Stimulated activated CD8-positive, alpha-beta memory T cell treated with anti-CD3 and anti-CD28 coated beads, Interleukin-7, amount 100 ng/mL, for 4 hours (primary cell): Measurements from ENCODE around the gene TMEM108.

Source experiments
- DNase-seq, 2 donors: peaks; one replicate each; pipeline ENCODE4 v3.0.0-alpha.2; 2020; ENCODE audit warnings: low read depth in 2 of 2

The TMEM108 gene

DNA sequence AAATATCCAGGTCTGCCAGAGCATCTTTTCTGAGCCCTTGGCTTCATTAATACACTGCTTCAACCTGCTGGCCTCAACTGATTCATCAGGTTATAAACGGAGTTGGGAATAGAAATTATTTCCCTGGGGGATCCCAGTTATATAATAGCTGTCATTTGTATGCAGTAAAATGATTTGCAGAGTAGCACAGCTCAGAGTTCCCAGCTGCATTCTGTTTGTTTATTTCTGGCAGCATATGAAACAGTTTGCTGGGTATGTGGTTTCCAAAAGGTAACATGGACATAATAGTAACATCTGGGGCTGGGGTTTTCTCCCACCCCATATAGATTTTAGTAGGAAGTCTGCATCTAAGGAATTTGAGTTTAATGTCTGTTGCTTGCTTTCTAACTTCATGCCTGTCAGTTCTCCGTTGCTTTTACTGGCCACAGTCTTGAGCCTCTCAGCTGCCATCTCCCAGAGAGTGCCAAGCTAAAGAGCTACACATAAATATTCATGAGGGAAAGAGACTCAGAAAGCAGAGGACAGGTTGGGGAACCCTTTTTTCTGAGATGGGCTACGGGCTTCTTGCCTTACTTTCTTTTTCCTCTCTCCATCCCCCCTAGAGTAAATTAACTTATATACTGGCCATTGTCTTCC, 124.6 kb downstream of the TMEM108 start:
- DNase-seq, result no peak

DNA sequence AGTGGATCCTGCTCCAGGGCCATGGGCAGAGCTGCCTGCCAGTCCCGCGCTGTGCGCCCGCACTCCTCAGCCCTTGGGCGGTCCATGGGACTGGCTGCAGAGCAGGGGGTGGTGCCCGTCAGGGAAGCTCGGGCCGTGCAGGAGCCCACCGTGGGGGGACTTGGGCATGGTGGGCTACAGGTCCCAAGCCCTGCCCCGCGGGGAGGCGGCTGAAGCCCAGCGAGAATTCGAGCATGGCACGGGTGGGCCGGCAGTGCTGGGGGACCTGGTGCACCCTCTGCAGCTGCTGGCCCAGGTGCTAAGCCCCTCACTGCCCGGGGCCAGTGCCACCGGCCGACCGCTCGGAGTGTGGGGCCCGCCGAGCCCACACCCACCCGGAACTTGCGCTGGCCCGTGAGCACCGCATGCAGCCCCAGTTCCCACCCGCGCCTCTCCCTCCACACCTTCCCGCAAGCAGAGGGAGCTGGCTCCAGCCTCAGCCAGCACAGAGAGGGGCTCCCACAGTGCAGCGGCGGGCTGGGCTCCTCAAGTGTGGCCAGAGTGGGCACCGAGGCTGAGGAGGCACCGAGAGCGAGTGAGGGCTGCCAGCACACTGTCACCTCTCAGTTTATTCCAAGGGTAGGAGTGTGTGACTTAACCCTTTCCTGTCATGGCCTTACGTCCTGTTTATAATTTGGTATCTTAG, 129.3 kb downstream of the TMEM108 start:
- DNase-seq, result no peak

DNA sequence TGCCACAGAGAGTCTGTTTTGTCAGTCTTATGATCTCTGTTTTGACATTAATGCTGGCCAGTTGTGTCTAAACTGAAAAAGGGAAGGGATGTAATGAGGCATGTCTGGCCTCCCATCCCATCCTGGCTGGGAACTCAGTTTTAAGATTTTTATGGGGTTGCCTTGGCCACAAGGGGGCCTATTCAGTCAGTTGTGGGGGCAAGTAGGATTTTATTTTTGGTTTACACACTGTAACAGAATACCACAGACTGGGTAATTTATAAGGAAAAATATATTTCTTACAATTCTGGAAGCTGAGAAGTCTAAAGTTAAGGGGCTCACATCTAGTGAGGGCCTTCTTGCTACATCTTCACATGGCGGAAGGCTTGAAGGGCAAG, 129.8 kb downstream of the TMEM108 start:
- no peak for DNase-seq

DNA sequence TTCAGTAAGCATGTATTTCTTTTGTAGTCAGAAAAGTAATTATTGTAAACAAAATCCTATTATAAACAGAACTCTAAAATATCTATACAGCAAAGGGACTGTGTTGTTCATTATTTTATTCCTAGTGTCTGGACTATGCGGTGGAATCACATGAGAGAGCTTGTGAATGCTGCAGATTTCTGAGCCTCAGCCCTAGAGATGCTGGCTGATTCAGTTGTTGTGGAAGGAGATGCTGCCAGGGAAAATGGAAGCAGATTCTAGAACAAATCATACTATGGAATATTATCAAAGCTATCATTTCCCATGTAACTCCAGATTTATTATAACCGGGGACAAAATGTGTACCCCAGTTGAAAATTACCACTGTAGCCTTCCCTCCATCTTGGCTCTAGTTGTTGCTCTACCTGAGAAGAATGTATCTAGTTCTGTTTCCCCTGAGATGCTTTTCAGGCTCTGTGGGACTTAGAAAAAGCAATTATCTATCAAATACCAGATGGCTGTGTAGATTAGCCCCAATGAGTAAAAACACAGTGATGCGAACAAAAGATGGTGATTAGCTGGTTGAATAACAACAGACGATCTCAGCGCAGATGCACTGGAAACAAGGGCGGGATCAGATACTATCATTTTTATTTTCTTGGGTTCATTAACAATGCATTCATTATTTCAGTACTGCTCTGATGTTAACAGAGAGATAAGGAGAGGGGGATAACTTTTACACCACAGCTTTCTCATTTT, 131.3 kb downstream of the TMEM108 start:
- DNase-seq, result no peak

DNA sequence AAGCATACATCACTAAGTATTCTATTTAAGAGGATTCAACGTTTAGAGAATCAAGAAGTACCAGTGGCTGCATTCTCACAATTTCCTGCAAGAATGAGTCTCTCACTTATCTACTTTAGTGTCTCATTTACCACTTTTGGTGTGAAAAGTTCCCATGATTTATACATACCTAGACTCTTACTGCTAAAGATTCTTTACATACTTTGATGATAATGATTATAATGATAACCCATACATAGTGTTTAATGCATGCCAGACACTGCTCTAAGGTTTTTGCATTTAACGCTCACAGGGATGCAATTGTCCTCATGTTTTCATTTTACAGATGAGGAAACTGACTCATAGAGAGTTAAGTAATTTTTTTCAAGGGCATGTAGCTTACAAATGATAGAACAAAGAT, 133.6 kb downstream of the TMEM108 start:
- DNase-seq, result no peak

DNA sequence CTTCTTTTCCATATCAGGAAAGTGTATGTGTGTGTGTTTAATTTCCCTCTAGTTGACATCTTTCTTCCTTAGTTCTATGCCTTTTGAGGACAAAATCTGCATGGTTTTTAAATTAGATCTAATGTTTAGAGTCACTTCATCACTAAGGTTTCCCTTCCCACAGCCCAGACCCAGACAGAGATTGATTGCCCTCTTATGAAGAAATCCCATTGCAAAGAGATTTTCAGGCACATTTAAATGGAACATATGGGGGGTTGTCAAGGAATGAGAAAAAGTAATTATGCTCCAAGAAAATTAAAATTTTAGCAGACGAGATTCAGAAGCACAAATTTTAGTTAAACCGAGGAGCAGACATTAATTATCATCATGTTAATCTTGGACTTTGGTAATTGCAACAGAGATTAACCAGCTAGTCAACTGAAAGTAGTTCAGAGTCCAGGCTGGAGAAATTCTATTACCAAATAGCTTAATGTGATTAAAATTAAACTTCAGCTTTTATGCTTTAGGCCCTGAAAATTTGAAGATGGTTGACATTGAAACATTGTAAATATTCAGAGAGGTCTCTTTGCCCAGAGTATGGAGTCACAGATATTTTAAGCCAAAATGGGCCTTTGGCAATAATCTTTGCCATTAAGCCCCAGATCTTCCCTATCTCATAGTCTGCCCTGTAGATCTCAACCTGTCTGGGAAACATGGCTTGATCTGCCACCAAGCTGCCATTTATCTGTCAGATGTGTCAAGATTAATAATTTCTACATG, 143.4 kb downstream of the TMEM108 start:
- no peak for DNase-seq

DNA sequence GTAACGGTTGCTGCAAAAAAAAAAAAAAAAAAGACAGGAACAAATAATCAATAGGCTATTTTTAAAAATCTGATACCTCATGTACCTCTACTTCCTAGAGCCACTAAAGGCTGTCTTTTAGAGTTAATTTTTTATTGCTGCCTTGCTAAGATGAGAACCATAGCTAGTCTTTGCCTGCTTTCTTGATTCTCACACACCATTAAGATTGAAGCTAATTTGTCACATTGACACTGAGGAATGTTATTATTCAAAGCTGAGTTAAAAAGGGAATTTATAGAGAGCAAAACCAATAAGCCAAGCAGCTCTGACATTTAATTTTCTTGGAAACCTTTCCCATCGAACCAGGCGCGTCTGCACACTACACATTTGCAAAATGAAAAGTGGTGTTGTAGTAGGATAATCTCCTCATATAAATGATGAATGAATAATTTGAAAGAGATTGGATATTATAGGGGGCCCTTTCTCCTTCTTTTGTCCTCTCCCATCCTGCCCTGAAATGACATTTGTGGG, 149.7 kb downstream of the TMEM108 start:
- DNase-seq, result no peak

DNA sequence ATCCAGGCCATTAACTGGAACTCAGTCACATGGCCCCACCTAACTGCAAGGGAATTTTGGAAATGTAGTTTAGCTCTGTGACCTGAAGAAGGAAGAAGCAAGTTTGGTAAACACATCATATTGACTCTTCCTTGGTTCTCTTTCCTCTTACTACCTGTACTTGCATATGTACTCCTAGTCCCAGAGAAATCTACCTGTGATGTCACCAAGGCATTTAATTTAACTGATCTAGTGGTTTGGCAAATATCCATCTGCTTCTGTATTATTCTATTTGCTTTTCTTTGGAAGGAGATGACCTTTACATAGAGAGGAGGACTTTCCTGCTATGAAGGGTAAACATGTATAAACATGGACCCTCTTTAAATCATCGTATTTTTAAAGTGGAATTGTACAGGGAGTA, 150.8 kb downstream of the TMEM108 start:
- no peak for DNase-seq

DNA sequence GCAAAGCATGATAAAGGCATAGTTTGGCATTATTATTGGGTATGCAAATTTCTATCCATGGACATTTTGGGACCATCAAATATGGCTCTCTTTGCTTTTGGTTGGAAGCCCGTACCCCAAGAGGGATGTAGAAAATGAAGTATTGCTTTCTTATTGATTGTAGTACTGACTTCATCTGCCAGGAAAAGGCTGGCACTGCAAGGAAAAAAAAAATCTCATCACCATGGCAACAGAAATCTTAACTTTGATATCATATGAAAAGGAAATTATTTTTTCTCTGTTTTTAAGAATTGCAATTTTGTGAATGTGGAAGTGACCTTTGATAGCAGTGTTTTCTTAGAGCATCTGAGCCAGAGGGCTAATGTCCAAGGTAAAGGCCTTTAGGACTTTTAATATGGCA, 151.7 kb downstream of the TMEM108 start:
- no peak for DNase-seq

DNA sequence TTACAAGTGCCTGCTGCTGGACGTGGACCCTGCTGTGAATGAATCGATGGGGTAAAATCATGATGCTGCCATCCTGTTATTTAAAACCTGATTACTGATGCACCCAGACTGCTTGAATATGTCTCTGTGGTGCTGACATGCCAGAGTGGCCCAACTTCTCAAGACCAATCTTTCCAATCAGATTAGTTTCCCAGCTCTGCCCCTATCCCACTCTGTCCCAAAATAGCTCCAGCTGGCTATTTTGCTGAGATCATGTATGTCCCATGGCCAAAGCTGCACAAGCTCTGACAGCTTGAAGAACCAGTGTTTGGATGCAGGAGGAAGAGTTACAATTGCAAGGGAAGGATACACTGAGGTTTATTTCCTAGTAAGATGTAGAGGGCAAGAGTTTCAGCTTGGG, 153.6 kb downstream of the TMEM108 start:
- DNase-seq, result no peak

DNA sequence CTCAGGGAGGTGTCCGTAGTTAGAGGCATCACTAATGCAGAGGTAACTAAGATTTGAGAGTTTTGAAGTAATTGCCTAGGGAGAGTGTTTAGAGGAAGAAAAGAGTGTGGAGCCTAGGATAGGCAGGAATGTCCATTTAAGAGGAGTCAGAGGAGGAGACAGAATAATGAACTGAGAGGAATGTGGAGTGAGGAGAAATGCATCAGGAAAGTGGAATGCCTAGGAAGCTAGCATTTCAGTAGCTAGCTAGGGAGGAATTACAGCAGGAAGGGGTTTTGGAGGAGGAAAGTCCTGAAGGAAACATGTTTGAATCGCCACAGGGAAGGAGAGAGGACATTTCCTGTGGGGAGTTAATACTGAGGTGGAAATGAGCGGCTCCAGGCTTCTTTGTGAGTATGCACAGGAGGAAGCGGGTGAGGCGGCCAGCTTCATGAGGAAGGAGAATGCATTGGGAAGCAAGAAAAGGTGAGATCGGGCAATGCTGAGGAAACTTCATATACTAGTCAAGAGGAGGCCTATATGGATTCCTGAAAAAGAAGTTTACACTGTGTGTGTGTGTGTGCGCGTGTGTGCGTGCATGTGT, 154.3 kb downstream of the TMEM108 start:
- no peak for DNase-seq

DNA sequence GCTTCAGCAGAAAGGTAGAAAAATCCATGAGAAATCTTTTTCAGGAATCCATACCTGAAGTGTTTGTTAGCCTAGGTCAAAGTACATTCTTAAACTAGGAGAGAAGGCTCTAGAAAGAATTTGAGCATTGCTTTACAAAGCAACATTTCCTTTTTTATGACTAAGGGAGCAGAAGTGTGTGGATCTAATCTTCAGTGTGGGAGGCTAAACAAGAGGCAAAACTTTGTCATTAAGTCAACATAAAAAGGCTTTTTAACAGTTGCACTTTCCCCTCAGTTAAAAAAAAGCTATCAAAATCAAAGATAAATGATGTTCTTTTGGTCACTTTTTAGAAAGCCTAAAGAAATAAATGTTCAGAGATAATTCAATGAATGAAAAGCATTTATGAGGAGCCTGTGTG, 154.8 kb downstream of the TMEM108 start:
- no peak for DNase-seq

DNA sequence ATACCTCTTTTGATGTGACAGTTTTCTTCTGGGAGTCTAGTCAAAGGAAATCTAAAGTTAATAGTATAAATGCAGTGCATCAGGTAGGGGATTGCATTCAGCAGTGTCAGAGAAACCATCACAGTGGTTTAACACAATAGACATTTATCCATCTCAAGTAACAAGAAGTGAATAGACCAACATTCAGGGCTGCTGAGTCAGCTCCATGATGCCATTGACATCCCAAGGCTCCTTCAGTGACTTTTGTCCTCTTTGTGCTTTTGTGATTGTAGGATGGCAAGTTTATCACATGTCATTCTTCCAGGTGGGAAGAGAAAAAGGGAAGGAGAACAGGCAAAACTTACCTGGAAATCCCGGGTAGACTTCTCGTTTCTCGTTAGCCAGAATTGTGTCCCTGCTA, 158.3 kb downstream of the TMEM108 start:
- no peak for DNase-seq

DNA sequence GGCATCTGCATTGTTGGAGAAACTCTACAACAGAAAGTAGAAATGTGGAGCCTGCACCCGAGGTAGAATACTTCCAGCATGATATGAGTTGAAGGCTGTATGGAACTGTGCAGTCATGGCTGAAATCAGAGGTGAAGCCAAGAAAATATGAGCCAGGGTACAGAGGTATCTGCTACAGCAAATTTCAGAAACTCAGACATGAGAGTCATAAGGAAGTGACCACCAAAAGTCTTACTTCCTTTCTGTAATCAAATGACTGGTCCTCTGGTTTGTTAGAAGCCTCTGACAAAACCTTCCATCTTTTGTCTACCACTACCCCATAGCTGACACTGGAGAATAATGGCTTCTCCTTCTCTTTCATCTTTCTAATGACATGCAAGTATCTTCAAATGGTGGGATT, 159.4 kb downstream of the TMEM108 start:
- DNase-seq, result no peak

DNA sequence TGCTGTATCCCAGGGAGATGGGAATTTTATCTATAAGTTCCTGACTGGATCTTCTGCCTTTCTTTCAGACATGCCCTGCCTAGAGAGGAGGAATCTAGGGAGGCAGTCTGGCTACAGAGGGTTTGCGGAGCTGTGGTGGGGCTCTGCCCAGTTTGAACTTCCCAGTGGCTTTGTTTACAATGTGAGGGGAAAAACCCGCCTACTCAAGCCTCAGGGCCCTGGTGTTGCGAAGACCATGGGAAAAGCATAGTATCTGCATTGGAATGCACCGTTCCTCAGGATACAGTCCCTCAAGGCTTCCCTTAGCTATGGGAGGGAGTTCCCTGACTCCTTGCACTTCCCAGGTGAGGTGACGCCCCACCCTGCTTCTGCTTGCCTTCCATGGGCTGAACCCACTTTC, 168.7 kb downstream of the TMEM108 start:
- DNase-seq, result no peak

DNA sequence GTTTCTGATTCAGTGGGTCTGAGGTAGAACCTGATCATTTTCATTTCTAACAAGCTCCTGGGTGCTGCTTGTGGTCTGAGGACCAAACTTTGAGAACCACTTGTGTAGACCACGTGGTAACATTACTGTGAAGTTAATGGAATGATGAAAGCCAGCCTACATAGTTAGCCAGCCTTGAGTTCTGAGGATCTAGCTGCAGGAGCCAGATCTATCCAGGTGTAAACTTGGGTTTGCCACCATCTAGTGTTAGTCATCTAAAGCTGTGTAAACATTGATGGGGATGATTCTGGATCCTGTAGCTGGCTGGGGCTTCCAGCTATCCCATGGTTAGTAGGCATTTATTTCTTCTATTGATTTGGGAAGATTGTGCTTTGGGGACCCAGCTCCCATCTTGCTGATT, 170.0 kb downstream of the TMEM108 start:
- no peak for DNase-seq

DNA sequence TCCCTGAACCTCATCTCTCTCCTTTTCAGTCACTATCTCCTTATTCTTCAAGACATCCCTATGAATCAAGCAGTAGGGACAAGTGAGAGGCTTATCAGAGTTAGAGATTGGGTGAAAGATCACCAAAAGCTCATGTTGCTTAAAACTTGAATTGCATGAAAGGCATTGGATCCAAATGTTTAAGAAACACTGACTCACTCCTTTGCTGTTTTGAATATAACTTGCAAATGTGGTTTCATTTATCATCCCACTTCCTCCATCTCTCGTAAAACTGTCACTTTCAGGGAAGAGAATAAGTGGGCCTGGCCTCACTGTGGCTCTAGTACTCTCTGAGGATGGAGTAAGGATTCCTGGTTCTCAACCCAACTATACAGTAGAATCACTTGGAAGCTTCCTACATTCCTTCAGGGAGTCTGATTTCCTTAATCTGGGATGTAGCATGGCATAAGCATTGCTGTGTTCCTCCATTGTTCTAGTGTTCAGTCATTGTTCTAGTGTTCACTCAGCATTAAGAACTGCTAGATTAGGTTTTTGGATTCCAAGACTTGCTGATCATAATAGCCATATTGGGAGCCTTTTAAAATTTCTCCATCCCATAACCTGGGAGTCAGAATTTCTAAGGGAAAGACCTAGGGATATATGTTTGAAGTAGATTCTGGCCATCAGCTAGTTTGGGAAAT, 171.8 kb downstream of the TMEM108 start:
- DNase-seq, result no peak

DNA sequence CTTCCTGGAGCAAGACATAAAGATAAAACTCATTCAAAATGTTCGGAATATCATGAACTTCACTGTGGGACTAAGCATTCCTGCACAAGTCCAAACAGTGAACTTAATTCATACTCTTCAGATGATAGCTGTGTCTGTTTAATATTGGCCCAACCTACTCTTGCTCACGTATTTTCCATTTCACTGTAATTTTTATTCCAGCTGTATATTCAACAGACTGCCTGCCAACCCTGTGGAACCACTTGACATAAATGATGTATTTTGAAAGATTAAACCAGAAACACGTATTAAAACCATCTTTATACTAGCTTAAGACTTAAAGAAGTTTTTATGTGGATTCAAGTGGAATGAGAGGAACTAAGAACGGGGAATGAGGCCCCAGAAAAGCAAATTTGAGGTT, 172.5 kb downstream of the TMEM108 start:
- DNase-seq, result no peak

DNA sequence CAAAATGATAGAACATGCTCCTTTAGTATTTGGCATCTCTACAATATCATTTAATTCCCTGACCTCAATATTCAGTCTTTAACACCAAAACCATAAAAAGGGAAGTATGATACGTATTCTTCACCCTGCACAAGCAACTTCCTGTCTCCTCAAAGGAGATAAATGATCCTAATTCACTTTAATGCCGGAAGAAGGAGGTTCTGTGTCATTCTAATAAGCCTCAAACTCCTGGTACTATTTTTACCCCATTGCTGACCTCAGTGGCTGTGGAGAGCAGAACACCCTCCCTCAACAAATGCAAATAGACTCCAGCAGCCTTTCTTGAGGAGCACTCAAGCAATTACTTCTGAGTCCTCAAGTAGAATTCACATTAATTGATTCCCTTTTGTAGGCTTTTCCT, 173.3 kb downstream of the TMEM108 start:
- DNase-seq, result no peak

DNA sequence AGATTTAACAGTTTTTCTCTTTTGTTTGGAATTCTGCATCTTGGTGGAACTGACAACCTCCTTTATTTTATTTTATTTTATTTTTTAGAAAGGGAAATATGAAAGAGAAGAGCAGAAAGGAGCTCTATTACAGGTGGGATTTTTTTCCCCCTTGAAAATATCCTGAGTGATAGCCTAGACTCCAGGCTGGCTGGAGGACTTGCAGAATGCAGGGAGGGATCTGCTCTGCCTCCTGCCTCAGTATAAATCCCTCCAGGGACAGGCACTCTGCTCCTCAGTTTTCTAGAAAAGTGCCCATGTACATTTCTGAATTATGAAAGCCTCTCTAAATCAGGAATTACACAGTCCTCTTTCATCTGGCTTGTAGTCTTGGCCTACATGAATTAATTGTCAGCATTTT, 173.7 kb downstream of the TMEM108 start:
- no peak for DNase-seq

DNA sequence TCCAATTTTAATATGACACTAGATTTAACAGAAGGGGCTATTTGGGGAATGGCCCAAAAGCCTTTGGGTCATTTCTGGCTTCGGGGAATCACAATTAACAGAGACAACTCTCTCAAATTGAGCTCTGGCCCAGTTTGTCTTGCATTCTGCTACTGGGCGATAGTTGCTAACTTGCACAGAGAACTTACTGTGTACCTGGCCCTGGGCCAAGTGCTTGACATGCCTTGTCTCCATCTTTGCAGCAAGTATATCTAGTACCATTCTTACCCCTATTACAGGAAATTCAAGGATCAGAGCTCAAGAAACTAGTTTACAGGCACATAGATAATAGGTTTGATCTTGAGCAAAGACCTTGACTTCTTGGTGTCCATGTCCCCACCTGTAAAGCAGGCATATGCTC, 175.7 kb downstream of the TMEM108 start:
- DNase-seq, result no peak
